ENCODE data around the gene MICAL2. TPM values are rescaled to one million over a fixed set of nuclear protein-coding genes. Genes with fewer than 3 reads are reported as not detected.

MICAL2 gene
- total and polyA plus RNA-seq, 2 of the 13 experiments (the other 11 are each of a cell fraction or from before 2014, with no cell fraction given), result 0.78 to 1.1 TPM

- ChIA-PET POLR2A (no interaction called here), CTCF (ENCODE audit: low intra/inter-chr PET ratio, low total read pairs) (no interaction called here)
- Histone ChIP-seq H3K9ac (ENCODE audit: insufficient read depth, low read depth, low read length) (no peak overlapping the region), H3K79me2 (ENCODE audit: insufficient read depth, low read length) (no peaks in the 10 kb centered on the region), H2AFZ (ENCODE audit: low read length) (no peak overlapping the region), H3K4me3 (replicated peaks in 1 of 3; ENCODE audit: insufficient read depth in 1 of 3, low read depth in 2 of 3, low read length in 3 of 3) (no peak overlapping the region), H4K20me1 (ENCODE audit: insufficient read depth, low read length) (no peaks in the 10 kb centered on the region), H3K4me1 (ENCODE audit: insufficient read depth, low read length) (peaks cover 28% of the 10 kb centered on the region), H3K9me3 (ENCODE audit: low read length) (no peaks in the 10 kb centered on the region), H3K4me2 (ENCODE audit: low read depth, low read length) (no peak overlapping the region), H3K27me3 (ENCODE audit: control insufficient read depth in 1 of 2, insufficient read depth in 2 of 2, low read length in 2 of 2) (no peaks in the 10 kb centered on the region), H3K36me3 (replicated peaks in 1 of 2; ENCODE audit: control insufficient read depth in 1 of 2, insufficient read depth in 2 of 2, low read length in 2 of 2) (no peaks in the 10 kb centered on the region), H3K27ac (ENCODE audit: extremely low read length, insufficient read depth, low read length) (no peak overlapping the region)
- 38% methylated on average over 2 of the region's 2 CpGs for WGBS (ENCODE audit: low lambda C conversion rate)
- in situ Hi-C loops (cut with HindIII; ENCODE audit: extremely low pct_ligation_motif_present, low pct_unique_long_range_greater_than_20kb), result no loop called here
- ATAC-seq (no peak), FAIRE-seq (no peak), DNase-seq (ENCODE audit: low spot score) (no peak)
- intact Hi-C loops (cut with micrococcal nuclease; ENCODE audit: unreplicated experiment), result no loop called here
- peak; percentile 24; the same call in 1 of the 2 replicates for TF ChIP-seq RARA (CRISPR knock-in tag; IDR thresholded peaks at IDR 0.05)
- no peak for TF ChIP-seq RXRA (CRISPR knock-in tag; IDR thresholded peaks at IDR 0.05)
- BruUV-seq (replicated peaks), result no TSS peak
These were observed 47.1 kb upstream of the MICAL2 start for GRCh38 chr11:12063251-12063650.

- BruUV-seq (replicated peaks), result no TSS peak
- POLR2A ChIA-PET, result no interaction called here
These were observed 46.0 kb upstream of the MICAL2 start for GRCh38 chr11:12064136-12064953.

More at GRCh38 chr11:12064136-12064953, 46.0 kb upstream of the MICAL2 start:
- Histone ChIP-seq H2AFZ (ENCODE audit: low read length) (no peak overlapping the region), H3K4me2 (ENCODE audit: low read depth, low read length) (no peak overlapping the region), H3K79me2 (ENCODE audit: insufficient read depth, low read length) (no peaks in the 10 kb centered on the region), H3K4me1 (ENCODE audit: insufficient read depth, low read length) (peaks cover 38% of the 10 kb centered on the region), H3K36me3 (replicated peaks in 1 of 2; ENCODE audit: control insufficient read depth in 1 of 2, insufficient read depth in 2 of 2, low read length in 2 of 2) (no peaks in the 10 kb centered on the region), H3K4me3 (replicated peaks in 1 of 3; ENCODE audit: insufficient read depth in 1 of 3, low read depth in 2 of 3, low read length in 3 of 3) (no peak overlapping the region), H3K9me3 (ENCODE audit: low read length) (no peaks in the 10 kb centered on the region), H3K27me3 (ENCODE audit: control insufficient read depth in 1 of 2, insufficient read depth in 2 of 2, low read length in 2 of 2) (no peaks in the 10 kb centered on the region), H4K20me1 (ENCODE audit: insufficient read depth, low read length) (no peaks in the 10 kb centered on the region), H3K9ac (ENCODE audit: insufficient read depth, low read depth, low read length) (no peak overlapping the region), H3K27ac (ENCODE audit: extremely low read length, insufficient read depth, low read length) (no peak overlapping the region)
- no peak for TF ChIP-seq NFE2L1 (CRISPR knock-in tag; IDR thresholded peaks at IDR 0.05; ENCODE audit: borderline replicate concordance)
- DNase-seq (ENCODE audit: low spot score), result no peak
- WGBS (ENCODE audit: low lambda C conversion rate), result 76% methylated on average over 7 of the region's 7 CpGs
- CTCF ChIA-PET (ENCODE audit: low intra/inter-chr PET ratio, low total read pairs), result no interaction called here
- no peak for ATAC-seq
- FAIRE-seq, result no peak
- intact Hi-C loops (cut with micrococcal nuclease; ENCODE audit: unreplicated experiment) (no loop called here), in situ Hi-C loops (cut with HindIII; ENCODE audit: extremely low pct_ligation_motif_present, low pct_unique_long_range_greater_than_20kb) (no loop called here)
